Measurements from ENCODE around the gene MRTFB.

The MRTFB gene

GRCh38 chr16:14069818-14070217 is 1.3 kb upstream of the MRTFB start:
- DNase-seq, result no peak

- DNase-seq, result no peak
Measured at GRCh38 chr16:14070555-14070876, 603 bp upstream of the MRTFB start.

GRCh38 chr16:14071576-14072271 is 605 bp downstream of the MRTFB start:
- DNase-seq, result peak; percentile 27

GRCh38 chr16:14072360-14072759 is 1.2 kb downstream of the MRTFB start:
- DNase-seq, result no peak

- DNase-seq, result no peak
Measured at GRCh38 chr16:14074544-14074943, 3.4 kb downstream of the MRTFB start.

- DNase-seq, result no peak
Measured at GRCh38 chr16:14077918-14078317, 6.8 kb downstream of the MRTFB start.

GRCh38 chr16:14086477-14086876 is 15.4 kb downstream of the MRTFB start:
- no peak for DNase-seq

GRCh38 chr16:14087181-14087580 is 16.1 kb downstream of the MRTFB start:
- DNase-seq, result no peak

- DNase-seq, result no peak
Measured at GRCh38 chr16:14087590-14088154, 16.6 kb downstream of the MRTFB start.

GRCh38 chr16:14088155-14088753 is 17.1 kb downstream of the MRTFB start:
- DNase-seq, result peak; percentile 75

- DNase-seq, result no peak
Measured at GRCh38 chr16:14089283-14089823, 18.2 kb downstream of the MRTFB start.

GRCh38 chr16:14092561-14092960 is 21.4 kb downstream of the MRTFB start:
- no peak for DNase-seq

- no peak for DNase-seq
Measured at GRCh38 chr16:14095883-14096551, 24.9 kb downstream of the MRTFB start.

GRCh38 chr16:14097182-14097959 is 26.3 kb downstream of the MRTFB start:
- DNase-seq, result no peak

- DNase-seq, result no peak
Measured at GRCh38 chr16:14098081-14098480, 27.0 kb downstream of the MRTFB start.

GRCh38 chr16:14100825-14101224 is 29.7 kb downstream of the MRTFB start:
- no peak for DNase-seq

- peak; percentile 13 for DNase-seq
Measured at GRCh38 chr16:14101415-14101814, 30.3 kb downstream of the MRTFB start.

GRCh38 chr16:14102925-14103720 is 32.0 kb downstream of the MRTFB start:
- DNase-seq, result no peak

- no peak for DNase-seq
Measured at GRCh38 chr16:14104066-14104465, 32.9 kb downstream of the MRTFB start.

- DNase-seq, result no peak
Measured at GRCh38 chr16:14105760-14106375, 34.7 kb downstream of the MRTFB start.

- DNase-seq, result no peak
Measured at GRCh38 chr16:14106457-14106856, 35.3 kb downstream of the MRTFB start.

GRCh38 chr16:14106961-14107360 is 35.8 kb downstream of the MRTFB start:
- DNase-seq, result no peak
